Measurements from ENCODE around the gene KASH5.
"Not testable (repeated sequence)": the region's sequence is repeated elsewhere in the genome, so short reads cannot be mapped to it uniquely, and the experiment has no call there.

KASH5 gene

DNA sequence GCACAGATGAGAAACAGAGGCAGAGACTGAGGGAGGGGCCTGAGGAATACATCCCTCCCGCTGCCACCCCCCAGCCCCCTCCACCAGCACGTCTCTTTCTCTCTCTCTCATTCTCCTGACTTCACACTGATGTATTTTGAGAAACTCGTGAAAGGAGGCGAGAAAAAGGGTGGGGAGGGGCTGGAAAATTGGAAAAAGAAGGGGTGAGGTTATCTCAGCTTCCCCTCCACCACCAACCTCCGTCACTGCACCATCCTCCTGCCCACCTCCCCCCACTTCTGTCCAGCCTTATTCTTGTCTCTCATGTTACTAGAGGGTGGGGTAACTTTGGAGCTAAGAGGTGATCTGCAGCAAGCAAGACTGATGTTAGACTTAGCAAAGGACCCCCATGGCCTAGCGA, 51.8 kb downstream of the KASH5 start:
- no peak for DNase-seq

DNA sequence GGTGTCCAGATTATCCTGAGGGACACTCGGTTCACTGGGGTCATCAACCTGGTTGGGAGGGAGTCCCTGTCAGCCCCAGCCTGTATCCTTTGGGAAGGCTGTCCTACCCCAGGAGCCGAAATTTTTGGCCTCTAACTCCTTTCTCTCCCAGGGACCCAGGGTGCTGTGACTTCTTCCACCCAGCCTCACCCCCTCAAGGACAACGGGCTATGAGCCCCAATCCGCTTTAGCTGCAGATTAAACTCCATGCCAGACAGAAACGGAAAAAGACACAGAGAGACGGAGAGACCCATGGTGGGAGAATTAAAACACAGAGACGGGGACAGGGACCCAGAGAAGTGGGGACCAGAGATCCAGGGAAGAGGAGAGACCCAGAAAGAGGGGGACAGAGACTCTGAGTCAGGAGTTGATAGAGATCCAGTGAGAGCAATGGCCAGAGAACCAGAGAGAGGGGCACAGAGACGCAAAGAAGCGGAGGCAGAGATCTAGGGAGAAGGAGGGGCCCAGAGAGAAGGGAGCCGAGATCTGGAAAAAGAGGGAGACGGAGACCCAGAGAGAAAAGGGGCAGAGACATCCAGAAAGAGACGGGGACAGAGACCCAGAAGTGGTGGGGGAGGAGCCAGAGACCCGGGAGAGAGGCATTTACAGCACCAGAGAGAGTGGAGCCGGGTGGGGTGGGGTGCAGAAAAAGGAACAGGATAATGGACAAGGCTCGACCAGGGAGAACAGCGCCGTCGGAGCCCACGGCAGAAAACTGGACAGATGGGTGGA, 52.6 kb downstream of the KASH5 start:
- no peak for DNase-seq

DNA sequence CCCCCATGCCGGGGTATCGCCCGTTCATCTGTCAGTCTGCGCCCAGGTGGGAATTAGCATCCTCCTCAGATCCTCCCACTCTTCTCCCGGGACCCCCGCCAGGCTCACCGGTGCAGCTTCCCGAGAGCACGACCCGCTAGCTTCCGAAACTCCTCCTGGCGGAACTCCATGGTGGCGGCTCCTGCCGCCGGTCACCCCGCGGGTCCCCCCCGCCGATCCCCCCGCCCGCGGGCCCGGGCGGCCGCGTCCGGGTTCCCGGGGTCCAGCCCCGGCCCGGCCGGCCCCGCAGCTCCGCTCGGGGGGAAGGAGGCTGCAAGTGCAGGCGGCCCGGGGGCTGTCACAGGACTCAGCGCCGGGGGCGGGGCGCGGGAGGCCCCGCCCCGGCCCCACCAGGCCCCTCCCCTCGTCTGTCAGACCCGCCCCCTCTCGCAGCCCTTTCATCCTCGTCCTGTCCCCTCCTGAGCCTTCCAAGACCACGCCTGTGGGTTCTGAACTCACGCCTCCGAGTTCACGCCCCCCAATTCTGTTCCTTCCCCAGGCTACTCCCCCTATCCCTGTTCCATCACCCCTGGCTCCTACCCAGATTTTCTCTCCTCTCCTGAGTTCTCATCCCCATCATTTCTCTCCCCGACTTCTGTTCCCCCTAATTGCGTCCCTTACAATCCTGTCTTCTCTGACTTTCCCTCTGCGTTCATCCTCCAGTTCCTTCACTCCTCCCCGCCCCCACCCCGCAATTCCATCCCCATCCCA, 53.3 kb downstream of the KASH5 start, which contains the start of gene SLC17A7:
TSS of gene SLC17A7 (minus strand) at position 318 of the 750 bp plus-strand sequence. CDS start at position 170, 148 bp downstream.
- peak; percentile 48 for DNase-seq

DNA sequence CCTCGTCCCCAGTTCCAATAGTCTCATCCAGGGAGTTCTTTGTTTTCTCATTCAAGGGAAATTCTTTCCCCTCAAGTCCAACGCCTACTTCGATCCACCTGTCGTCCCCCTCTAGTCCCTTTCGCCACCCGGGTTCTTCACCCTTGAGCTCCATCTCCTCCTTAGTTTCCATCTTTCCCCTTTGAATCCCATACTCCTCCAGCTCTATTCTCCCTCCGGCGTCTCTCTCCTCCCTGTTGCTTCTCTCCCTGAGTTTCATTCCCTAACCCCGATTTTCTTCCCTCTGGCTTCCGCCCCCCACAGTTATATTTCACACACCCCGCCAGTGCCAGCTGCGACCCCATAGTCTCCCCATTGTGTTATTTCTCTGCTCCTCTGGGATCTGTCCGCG, 53.9 kb downstream of the KASH5 start:
- DNase-seq: no peak

DNA sequence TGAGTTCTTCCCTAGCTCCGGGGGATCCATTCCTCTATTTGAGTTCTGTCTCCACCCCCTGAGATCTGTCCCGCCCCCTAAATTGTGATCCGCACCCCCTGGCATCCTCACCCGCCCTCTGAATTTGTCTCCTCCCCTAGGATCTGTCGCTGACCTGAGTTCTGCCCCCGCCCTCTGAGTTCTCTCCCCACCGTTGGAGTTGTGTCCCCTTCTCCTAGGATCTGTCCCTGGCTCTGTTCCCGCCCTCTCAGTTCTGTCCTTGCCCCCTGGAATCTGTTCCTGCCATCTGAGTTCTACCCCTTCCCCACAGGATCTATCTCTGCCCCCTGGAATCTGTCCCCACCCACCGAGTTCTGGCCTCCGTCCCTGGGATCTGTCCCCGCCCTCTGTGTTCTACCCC, 54.3 kb downstream of the KASH5 start:
- peak; percentile 58 for DNase-seq

DNA sequence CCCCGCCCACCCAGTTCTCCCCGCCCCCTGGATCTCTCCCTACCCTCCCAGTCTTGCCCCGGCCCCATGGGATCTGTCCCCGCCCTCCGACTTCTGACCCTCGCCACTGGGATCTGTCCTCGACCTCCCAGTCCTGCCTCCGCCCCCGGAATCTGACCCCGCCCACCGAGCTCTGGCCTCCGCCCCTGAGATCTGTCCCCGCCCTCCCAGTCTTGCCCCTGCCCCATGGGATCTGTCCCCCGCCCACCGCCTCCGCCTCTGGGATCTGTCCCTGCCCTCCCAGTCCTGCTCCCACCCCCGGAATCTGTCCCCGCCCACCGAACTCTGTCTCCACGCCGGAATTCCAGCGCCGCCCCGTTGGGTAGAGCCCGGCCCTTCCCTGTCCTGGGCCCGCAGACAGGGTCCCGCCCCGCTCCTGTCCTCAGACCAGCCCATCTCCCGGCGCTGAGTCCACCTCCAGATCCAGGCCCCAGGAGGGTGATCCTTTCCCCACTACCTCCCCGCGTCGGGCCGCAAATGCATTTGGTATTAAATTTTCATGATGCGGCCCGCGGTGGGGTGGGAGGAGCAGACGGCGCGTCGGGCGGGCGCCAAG, 54.8 kb downstream of the KASH5 start:
- peak; percentile 92 for DNase-seq

DNA sequence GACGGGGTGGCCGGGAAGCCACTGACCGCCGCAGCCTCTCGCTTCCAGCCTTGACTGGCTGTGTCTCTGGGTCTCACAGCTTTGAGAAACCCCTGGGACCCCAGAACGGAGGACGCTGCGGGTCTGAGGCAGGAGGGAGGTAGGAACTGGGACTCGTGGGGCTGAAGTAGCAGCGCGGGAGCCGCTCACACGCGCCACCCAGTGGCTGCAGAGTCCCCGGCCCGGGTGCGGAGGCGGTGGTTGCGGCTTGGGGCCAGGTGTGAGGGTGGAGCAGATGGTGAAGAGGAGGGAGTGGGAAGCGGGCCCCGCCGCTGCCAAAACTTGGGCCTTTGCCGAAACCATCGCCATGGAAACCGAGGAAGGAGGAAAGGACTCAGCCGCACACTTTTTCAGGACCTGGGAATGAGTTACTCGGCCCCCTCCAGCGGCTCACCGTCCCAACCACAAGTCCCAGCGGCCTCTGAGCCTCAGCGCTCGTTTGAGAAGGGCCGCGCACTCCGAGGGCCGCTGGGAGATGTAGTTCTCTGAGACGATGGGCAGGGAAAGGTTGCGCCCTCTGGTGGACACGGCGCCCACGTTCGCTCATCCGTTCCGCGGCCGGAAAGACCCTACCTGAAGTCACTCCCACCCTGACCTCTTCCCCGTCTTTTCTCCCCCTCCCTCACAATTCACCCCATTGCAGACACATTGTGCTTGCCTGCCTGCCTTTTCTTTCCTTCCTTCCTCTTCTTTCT, 55.5 kb downstream of the KASH5 start:
- peak; percentile 97 for DNase-seq

DNA sequence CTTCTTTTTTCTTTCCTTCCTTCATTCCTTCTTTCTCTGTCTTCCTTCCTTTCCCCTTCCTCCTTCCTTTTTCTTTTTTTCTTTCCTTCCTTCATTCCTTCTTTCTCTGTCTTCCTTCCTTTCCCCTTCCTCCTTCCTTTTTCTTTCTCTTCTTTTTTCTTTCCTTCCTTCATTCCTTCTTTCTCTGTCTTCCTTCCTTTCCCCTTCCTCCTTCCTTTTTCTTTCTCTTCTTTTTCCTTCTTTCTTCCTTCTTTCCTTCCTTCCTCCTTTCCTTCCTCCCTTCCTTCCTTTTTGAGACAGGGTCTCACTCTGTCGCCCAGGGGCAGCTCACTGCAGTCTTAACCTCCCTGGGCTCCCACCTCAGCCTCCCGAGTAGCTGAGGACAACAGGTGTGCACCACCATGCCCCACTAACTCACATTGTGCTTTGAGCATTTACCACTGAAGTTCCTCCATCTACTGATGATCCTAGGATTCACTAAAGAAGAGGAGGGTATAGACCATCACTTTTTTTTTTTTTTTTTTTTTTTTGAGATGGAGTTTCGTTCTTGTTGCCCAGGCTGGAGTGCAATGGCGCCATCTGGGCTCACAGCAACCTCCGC, 56.2 kb downstream of the KASH5 start:
- DNase-seq: not testable (repeated sequence)

DNA sequence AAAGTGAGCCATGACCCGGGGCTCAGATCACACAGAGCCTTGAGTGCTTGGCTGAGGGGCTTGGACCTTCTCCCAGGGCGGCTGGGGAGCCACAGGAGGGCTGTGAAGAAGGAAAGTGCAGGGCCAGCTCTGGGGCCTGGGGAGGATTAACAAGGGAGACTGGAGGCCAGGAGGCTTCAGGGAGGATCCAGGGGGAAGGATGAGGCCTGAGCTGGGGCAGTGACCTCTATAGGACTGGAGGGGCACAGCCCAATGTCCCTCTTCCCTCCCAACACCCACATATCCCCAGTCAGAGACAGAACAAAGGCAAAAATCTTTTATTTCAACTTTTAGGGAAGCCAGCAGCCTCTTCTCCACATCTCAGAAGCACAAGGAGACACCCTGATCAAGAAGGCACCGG, 57.9 kb downstream of the KASH5 start:
- DNase-seq: no peak

- DNase-seq: peak; percentile 30
Observed at GRCh38 chr19:49447485-49448431, 59.7 kb downstream of the KASH5 start.

- DNase-seq: no peak
Observed at GRCh38 chr19:49448432-49448786, 60.4 kb downstream of the KASH5 start.

- no peak for DNase-seq
Observed at GRCh38 chr19:49450405-49450804, 62.4 kb downstream of the KASH5 start.

GRCh38 chr19:49451430-49452181, 63.6 kb downstream of the KASH5 start, which contains the start of gene PIH1D1:
TSS of gene PIH1D1 (minus strand) at chr19:49451814. CDS start at chr19:49451574, 240 bp downstream.
- peak; percentile 100 for DNase-seq

DNA sequence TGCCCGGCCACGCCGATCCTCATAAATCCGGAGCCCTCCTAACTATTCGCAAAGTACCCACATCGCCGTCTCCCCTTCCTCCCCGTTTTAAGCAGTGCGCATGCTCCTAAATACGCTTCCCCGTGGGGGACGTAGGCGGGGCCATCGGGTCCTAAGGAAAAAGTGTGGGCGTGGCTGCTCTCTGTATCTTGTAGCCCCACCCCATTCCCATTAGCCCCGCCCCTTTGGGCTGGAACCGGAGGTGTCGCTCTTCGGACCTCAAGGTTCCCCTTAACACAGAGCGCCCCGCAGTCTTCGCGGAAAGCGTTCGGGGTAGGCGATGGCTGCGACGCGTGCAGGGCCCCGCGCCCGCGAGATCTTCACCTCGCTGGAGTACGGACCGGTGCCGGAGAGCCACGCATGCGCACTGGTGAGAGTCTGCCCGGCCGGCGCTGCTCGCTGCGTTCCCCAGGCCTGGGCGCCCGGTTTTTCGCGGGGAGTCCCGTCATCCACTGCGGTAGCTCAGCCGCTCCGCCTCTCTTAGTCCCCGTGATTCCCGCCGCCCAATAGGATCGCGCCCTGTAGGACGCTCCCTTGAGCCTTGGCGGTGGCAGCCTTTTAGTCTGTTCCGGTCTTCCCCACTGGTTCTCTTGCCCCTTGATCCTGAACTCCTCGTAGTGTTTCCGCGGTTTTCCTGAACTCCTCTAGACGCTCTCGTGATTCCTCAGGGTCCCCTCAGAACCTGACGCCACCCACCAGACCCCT, 65.1 kb downstream of the KASH5 start, which contains the start of gene ALDH16A1:
TSS of gene ALDH16A1 (plus strand) at position 213 of the 744 bp plus-strand sequence. CDS start at position 320, 107 bp downstream.
- peak; percentile 99 for DNase-seq

- DNase-seq: no peak
Observed at GRCh38 chr19:49453757-49454240, 65.8 kb downstream of the KASH5 start.

DNA sequence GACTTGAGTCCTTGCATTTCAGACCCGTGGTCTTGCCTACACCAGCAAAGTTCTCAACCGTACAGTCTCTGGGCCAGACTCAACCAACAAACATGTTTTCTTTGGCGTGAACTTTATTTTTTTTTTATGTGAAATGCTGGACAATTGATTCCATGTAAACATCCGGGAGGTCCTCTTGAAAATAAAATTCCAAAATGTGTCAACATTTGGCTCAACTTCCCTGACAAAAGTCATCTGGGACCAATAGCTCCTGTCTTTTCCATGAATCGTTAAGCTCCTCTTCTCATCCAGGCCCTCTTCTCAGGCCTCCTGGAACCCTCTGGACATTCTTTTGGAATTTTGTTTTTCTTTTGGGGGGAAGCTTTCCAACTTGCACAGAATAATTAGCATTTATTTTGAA, 67.7 kb downstream of the KASH5 start:
- no peak for DNase-seq

DNA sequence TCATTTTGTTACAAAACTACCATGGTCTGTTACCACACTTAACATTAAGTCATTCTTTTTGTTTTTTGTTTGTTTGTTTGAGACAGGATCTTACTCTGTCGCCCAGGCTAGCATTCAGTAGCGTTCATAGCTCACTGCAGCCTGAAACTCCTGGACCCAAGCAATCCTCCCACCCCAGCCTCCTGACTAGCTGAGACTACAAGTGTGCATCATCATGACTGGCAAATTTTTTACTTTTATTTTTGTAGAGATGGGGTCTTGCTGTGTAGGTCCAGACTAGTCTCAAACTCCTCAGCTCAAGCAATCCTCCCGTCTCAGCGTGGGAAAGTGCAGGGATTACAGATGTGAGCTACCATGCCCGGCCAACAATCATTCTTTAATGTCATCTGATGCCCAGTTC, 68.3 kb downstream of the KASH5 start:
- DNase-seq: no peak

DNA sequence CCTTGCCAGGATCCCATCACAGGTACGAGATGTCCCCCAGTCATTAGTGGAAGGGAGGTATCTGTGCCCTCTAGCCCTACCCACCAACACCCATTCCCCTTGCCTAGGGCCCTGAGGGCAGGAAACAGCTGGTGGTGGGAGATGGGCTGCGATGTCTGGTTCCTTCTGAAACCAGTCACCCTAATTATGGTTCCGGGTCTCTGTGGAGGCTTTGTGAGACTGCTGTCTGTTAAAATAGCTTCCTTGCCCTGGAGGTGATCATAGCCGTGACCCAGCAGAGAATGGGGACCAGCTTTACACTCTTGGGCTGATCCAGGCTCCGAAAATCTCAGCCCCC, 70.5 kb downstream of the KASH5 start:
- no peak for DNase-seq

- DNase-seq: no peak
Observed at GRCh38 chr19:49459388-49459787, 71.3 kb downstream of the KASH5 start.

- DNase-seq: not testable (repeated sequence)
Observed at GRCh38 chr19:49461130-49461529, 73.1 kb downstream of the KASH5 start.

All from NCI-H146 (cell line).